Right atrium auricular region (tissue), 2 donors: Measurements from ENCODE around the gene KRT222. TPM values are rescaled to one million over a fixed set of nuclear protein-coding genes. Genes with fewer than 3 reads are reported as not detected.

Experiments
- DNase-seq: peaks from one replicate; pipeline ENCODE4 v3.0.0-alpha.2; 2019; ENCODE audit warnings: low spot score
- H3K27ac ChIP-seq, 2 donors: fragments of 200-600 bp; sonication (generic); 1 replicate in 1 of 2; 2 replicates in 1 of 2; pipeline ENCODE4 v1.5.1; 2016 to 2019
- H3K27me3 ChIP-seq, 2 donors: fragments of 200-600 bp; sonication (generic); one replicate each; pipeline versions ENCODE4 v1.5.1 to v1.6.0; 2017 to 2019
- H3K36me3 ChIP-seq: fragments of 200-600 bp; sonication (generic); one replicate; pipeline ENCODE4 v1.5.1; 2016
- H3K4me1 ChIP-seq, 2 donors: fragments of 200-600 bp; sonication (generic); one replicate each; pipeline versions ENCODE4 v1.5.1 to v1.6.0; 2017 to 2019
- H3K4me3 ChIP-seq, 2 donors: fragments of 200-600 bp; sonication (generic); 1 replicate in 1 of 2; 2 replicates in 1 of 2; pipeline ENCODE4 v1.5.1; 2017 to 2019; ENCODE audit warnings: mild to moderate bottlenecking in 1 of 2, moderate library complexity in 1 of 2
- H3K9me3 ChIP-seq, 2 donors: fragments of 200-600 bp; sonication (generic); one replicate each; pipeline ENCODE4 v1.5.1; 2019
- CTCF ChIP-seq, 2 donors: fragments of 200-600 bp; sonication (generic); IDR thresholded peaks; one replicate each; pipeline ENCODE4 v1.5.1; 2019; ENCODE audit warnings: antibody characterized with exemption in 2 of 2
- total RNA-seq, 2 donors: library from RNA; depleted of rRNA; stranded (reverse); fragments of >200 nt; gene quantifications; one replicate each; pipeline ENCODE4 v1.1.0, GENCODE V29; 2016

The KRT222 gene
- total RNA-seq, 2 donors from 2014 or later, result 0.94 TPM; not detected in 1

GRCh38 chr17:40658396-40658795, 6.6 kb downstream of the KRT222 start:
- no peaks in the 10 kb centered on the region for H3K27me3 ChIP-seq

GRCh38 chr17:40651939-40652338, 13.0 kb downstream of the KRT222 start:
- Histone ChIP-seq H3K4me1 (peaks cover 0 to 9% of the 10 kb centered on the region in 2 donors), H3K27ac (no peak overlapping the region), H3K9me3 (no peaks in the 10 kb centered on the region), H3K27me3 (no peaks in the 10 kb centered on the region), H3K36me3 (no peaks in the 10 kb centered on the region), H3K4me3 (no peak overlapping the region)
- no peak for TF ChIP-seq CTCF (IDR thresholded peaks at IDR 0.05)
- DNase-seq, result no peak

More at GRCh38 chr17:40658396-40658795, 6.6 kb downstream of the KRT222 start:
- no peaks in the 10 kb centered on the region for H3K4me1 ChIP-seq
- no peaks in the 10 kb centered on the region for H3K36me3 ChIP-seq
- H3K9me3 ChIP-seq, result no peaks in the 10 kb centered on the region
- no peak overlapping the region for H3K27ac ChIP-seq
- no peak for TF ChIP-seq CTCF (IDR thresholded peaks at IDR 0.05)
- DNase-seq, result no peak
- H3K4me3 ChIP-seq, result no peak overlapping the region

GRCh38 chr17:40648384-40648968, 16.5 kb downstream of the KRT222 start:
- no peak for TF ChIP-seq CTCF (IDR thresholded peaks at IDR 0.05)
- H3K36me3 ChIP-seq, result peaks cover 5% of the 10 kb centered on the region
- no peaks in the 10 kb centered on the region for H3K9me3 ChIP-seq
- H3K27me3 ChIP-seq, result no peaks in the 10 kb centered on the region
- H3K4me3 ChIP-seq, result peak overlapping the region; percentile 72 to 85
- peak overlapping the region; percentile 96 to 98 for H3K27ac ChIP-seq
- peak; percentile 63 for DNase-seq
- H3K4me1 ChIP-seq, result peaks cover 0 to 24% of the 10 kb centered on the region in 2 donors

- Histone ChIP-seq H3K4me3 (peak within 1 kb of the TSS; percentile 72 to 85), H3K27ac (peak within 1 kb of the TSS; percentile 96 to 98), H3K36me3 (peaks cover 5% of the 10 kb centered on the region), H3K27me3 (no peaks in the 10 kb centered on the region), H3K9me3 (no peaks in the 10 kb centered on the region), H3K4me1 (peaks cover 0 to 24% of the 10 kb centered on the region in 2 donors)
- peak; percentile 72 for DNase-seq
- no peak for TF ChIP-seq CTCF (IDR thresholded peaks at IDR 0.05)
Measured at GRCh38 chr17:40647624-40648383, 17.2 kb downstream of the KRT222 start, which contains the start of gene SMARCE1. TSS of gene SMARCE1 (minus strand) at chr17:40647818. CDS start at chr17:40645802, 2,016 bp downstream.

GRCh38 chr17:40646791-40647623, 18.0 kb downstream of the KRT222 start:
- Histone ChIP-seq H3K27me3 (no peaks in the 10 kb centered on the region), H3K4me3 (peak overlapping the region; percentile 72 to 85), H3K27ac (peak overlapping the region; percentile 96 to 98), H3K36me3 (peaks cover 13% of the 10 kb centered on the region), H3K9me3 (no peaks in the 10 kb centered on the region), H3K4me1 (peaks cover 0 to 24% of the 10 kb centered on the region in 2 donors)
- DNase-seq, result no peak
- TF ChIP-seq CTCF (IDR thresholded peaks at IDR 0.05), result no peak
